Sigmoid colon (tissue), 7 donors: ENCODE data around the gene ZNF664. TPM values are rescaled to one million over a fixed set of nuclear protein-coding genes. Genes with fewer than 3 reads are reported as not detected.

Experiments used
- DNase-seq: peaks from one replicate; pipeline ENCODE4 v3.0.0-alpha.2; 2019
- H3K27ac ChIP-seq, 4 donors: fragments of 200-600 bp; sonication (generic); one replicate each; pipeline ENCODE4 v1.5.1; 2016 to 2019; ENCODE audit warnings: mild to moderate bottlenecking in 1 of 4
- H3K27me3 ChIP-seq, 3 donors: fragments of 200-600 bp; sonication (generic); one replicate each; pipeline ENCODE4 v1.5.1; 2019; ENCODE audit warnings: mild to moderate bottlenecking in 1 of 3
- H3K36me3 ChIP-seq, 4 donors: fragments of 200-600 bp; sonication (generic); one replicate each; pipeline ENCODE4 v1.5.1; 2016 to 2019
- H3K4me1 ChIP-seq, 4 donors: fragments of 200-600 bp; sonication (generic); one replicate each; pipeline ENCODE4 v1.5.1; 2017 to 2019
- H3K4me3 ChIP-seq, 4 donors: fragments of 200-600 bp; sonication (generic); one replicate each; pipeline ENCODE4 v1.5.1; 2017 to 2019; ENCODE audit warnings: mild to moderate bottlenecking in 2 of 4, moderate library complexity in 1 of 4
- H3K9me3 ChIP-seq, 4 donors: fragments of 200-600 bp in 3 of 4; sonication (generic) in 3 of 4; one replicate each; pipeline versions ENCODE4 v1.5.1 to v1.6.1; 2013 to 2019
- EP300 ChIP-seq, 4 donors: sonication (generic); formaldehyde crosslinking; IDR thresholded peaks; one replicate each; pipeline ENCODE4 v1.6.1; 2017; ENCODE audit warnings: antibody characterized with exemption in 4 of 4
- POLR2A ChIP-seq, 2 donors: fragments of 450-650 bp; IDR thresholded peaks; one replicate each; pipeline ENCODE4 v1.6.1; 2016; ENCODE audit warnings: antibody characterized with exemption in 2 of 2, mild to moderate bottlenecking in 2 of 2, moderate library complexity in 2 of 2
- POLR2AphosphoS5 ChIP-seq, 4 donors: sonication (generic); formaldehyde crosslinking; IDR thresholded peaks; one replicate each; pipeline ENCODE4 v1.6.1; 2017; ENCODE audit warnings: antibody characterized with exemption in 4 of 4
- WGBS, 2 donors: extraction: QIAGEN DNeasy Blood & Tissue Kit; methylation state at CpG; one replicate each; pipeline ENCODE4 v1.1.7; 2013; 5-methylcytosine and 5-hydroxymethylcytosine counted together
- intact Hi-C: fragments of 100-400 bp; cut with DNase I; formaldehyde crosslinking; loops from one replicate; pipeline ENCODE4 v1.15.1; 2023
- polyA plus RNA-seq, 3 donors: library from polyadenylated mRNA; stranded (reverse); fragments of 200-250 nt; gene quantifications; one replicate each; pipeline ENCODE4 v1.2.3, GENCODE V29; 2013
- total RNA-seq, 4 donors: library from RNA; depleted of rRNA; stranded (reverse); fragments of >200 nt; gene quantifications; one replicate each; pipeline ENCODE4 v1.1.0, GENCODE V29; 2016
- TF ChIP-seq, protein P1 (sequence below), 4 experiments: fragments of 450-650 bp in 3 of 4; fragments of 200-600 bp in 1 of 4; IDR thresholded peaks; one replicate each; pipeline ENCODE4 v1.5.1; 2016 to 2019; ENCODE audit warnings: antibody characterized with exemption in 4 of 4, mild to moderate bottlenecking in 3 of 4, moderate library complexity in 2 of 4
- donor health status: healthy with polysubstance abuse.
- donor health status: Bipolar disorder and iron deficiency.
- donor health status: healthy.

Gene ZNF664
- total and polyA plus RNA-seq, 7 donors = 43.4 to 74.0 (median 62.5) TPM

GRCh38 chr12:123934016-123934620, 38.9 kb upstream of the ZNF664 start:
- H3K4me1 ChIP-seq = no peaks in the 10 kb centered on the region
- 73 to 86% methylated on average over 11 of the region's 11 CpGs for WGBS, 2 donors
- intact Hi-C loops = no loop called here
- no peaks in the 10 kb centered on the region for H3K9me3 ChIP-seq
- H3K27ac ChIP-seq = no peak overlapping the region
- TF ChIP-seq POLR2A (IDR thresholded peaks at IDR 0.05) (no peak), POLR2AphosphoS5 (IDR thresholded peaks at IDR 0.05) (no peak), EP300 (IDR thresholded peaks at IDR 0.05) (no peak)
- TF ChIP-seq, protein P1, sequence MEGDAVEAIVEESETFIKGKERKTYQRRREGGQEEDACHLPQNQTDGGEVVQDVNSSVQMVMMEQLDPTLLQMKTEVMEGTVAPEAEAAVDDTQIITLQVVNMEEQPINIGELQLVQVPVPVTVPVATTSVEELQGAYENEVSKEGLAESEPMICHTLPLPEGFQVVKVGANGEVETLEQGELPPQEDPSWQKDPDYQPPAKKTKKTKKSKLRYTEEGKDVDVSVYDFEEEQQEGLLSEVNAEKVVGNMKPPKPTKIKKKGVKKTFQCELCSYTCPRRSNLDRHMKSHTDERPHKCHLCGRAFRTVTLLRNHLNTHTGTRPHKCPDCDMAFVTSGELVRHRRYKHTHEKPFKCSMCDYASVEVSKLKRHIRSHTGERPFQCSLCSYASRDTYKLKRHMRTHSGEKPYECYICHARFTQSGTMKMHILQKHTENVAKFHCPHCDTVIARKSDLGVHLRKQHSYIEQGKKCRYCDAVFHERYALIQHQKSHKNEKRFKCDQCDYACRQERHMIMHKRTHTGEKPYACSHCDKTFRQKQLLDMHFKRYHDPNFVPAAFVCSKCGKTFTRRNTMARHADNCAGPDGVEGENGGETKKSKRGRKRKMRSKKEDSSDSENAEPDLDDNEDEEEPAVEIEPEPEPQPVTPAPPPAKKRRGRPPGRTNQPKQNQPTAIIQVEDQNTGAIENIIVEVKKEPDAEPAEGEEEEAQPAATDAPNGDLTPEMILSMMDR (IDR thresholded peaks at IDR 0.05) = no peak
- DNase-seq = no peak
- peaks cover 0 to 26% (median 10%) of the 10 kb centered on the region in 4 donors for H3K36me3 ChIP-seq
- no peaks in the 10 kb centered on the region for H3K27me3 ChIP-seq
- no peak overlapping the region for H3K4me3 ChIP-seq

GRCh38 chr12:123934829-123935228, 38.2 kb upstream of the ZNF664 start:
- intact Hi-C loops = no loop called here
- Histone ChIP-seq H3K4me3 (no peak overlapping the region), H3K27me3 (no peaks in the 10 kb centered on the region), H3K4me1 (no peaks in the 10 kb centered on the region), H3K9me3 (no peaks in the 10 kb centered on the region), H3K36me3 (peaks cover 1 to 33% (median 12%) of the 10 kb centered on the region in 4 donors), H3K27ac (no peak overlapping the region)
- 43 to 74% methylated on average over 9 of the region's 9 CpGs for WGBS, 2 donors
- no peak for DNase-seq
- TF ChIP-seq EP300 (IDR thresholded peaks at IDR 0.05) (no peak), POLR2A (IDR thresholded peaks at IDR 0.05) (no peak), POLR2AphosphoS5 (IDR thresholded peaks at IDR 0.05) (no peak)
- TF ChIP-seq, protein P1 (IDR thresholded peaks at IDR 0.05) = no peak

DNA sequence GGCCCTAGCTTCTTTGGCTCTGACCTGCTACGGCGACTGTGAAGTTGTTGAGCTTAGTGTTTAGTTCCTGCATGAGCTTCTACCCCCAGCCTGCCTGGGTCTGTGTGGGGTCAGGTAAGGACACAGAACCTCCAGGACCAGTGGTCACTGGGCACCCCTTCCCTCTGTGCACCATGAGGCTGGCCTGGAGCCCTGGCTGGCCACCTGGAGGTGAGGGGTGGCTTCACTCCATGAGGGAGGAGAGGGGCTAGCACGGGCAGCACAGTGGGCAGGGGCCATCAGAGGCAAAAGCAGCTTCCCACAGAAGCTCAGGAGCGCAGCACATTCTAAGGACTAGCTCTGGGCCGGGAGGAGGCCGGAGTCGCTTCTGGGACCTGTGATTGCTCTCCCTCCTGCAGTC, 37.1 kb upstream of the ZNF664 start:
- TF ChIP-seq POLR2AphosphoS5 (IDR thresholded peaks at IDR 0.05) (no peak), EP300 (IDR thresholded peaks at IDR 0.05) (no peak), POLR2A (IDR thresholded peaks at IDR 0.05) (no peak)
- TF ChIP-seq, protein P1 (IDR thresholded peaks at IDR 0.05) = no peak
- Histone ChIP-seq H3K27me3 (no peaks in the 10 kb centered on the region), H3K36me3 (peaks cover 10 to 45% (median 19%) of the 10 kb centered on the region in 4 donors), H3K27ac (no peak overlapping the region), H3K4me1 (no peaks in the 10 kb centered on the region), H3K9me3 (no peaks in the 10 kb centered on the region), H3K4me3 (no peak overlapping the region)
- no peak for DNase-seq
- intact Hi-C loops = no loop called here
- 96% methylated on average over 7 of the region's 7 CpGs for WGBS, 2 donors

DNA sequence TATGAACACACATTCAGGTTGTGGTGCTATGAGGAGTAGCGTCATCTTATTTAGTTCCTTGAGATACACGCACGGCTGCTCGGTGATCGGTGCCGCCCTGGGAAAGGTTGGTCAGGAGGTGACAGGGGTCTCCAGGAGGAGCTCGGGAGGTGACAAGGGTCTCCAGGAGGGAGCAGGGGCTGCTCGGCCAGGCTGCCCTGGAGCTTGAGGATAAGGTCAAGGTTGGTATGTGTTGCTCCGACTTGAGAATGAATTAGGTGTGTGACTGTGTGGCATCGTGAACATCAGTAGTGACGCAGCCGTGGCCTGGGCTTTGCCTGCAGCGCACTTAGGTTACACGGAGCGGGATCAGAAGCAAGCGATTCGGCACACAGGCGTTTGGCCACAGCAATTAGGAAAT, 36.5 kb upstream of the ZNF664 start:
- DNase-seq = no peak
- Histone ChIP-seq H3K36me3 (peaks cover 10 to 50% (median 24%) of the 10 kb centered on the region in 4 donors), H3K4me3 (no peak overlapping the region), H3K9me3 (no peaks in the 10 kb centered on the region), H3K27me3 (no peaks in the 10 kb centered on the region), H3K27ac (no peak overlapping the region), H3K4me1 (no peaks in the 10 kb centered on the region)
- TF ChIP-seq EP300 (IDR thresholded peaks at IDR 0.05) (no peak), POLR2AphosphoS5 (IDR thresholded peaks at IDR 0.05) (no peak), POLR2A (IDR thresholded peaks at IDR 0.05) (no peak)
- TF ChIP-seq, protein P1 (IDR thresholded peaks at IDR 0.05) = no peak
- 97% methylated on average over 18 of the region's 18 CpGs for WGBS, 2 donors
- intact Hi-C loops = no loop called here
